ENCODE data around the gene TMEM97.

DNA sequence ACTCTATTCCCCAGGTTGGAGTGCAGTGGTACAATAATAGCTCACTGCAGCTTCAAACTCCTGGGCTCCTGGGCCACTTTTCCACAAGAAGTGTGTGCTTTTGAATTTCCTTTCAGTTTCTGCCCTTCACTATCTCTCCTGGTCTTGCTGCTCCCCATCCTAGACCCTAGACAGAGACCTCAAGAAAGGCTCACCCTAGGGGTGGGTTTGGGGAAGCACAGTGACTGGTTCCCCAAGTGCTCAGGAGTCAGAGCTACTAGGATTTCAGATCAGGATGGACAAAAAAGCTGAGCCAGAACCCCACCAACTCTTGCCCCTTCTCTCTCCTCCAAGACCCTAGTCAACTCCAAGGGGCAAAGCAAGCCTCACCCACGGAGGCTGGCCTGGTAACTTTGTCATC is 47.6 kb downstream of the TMEM97 start:
- TF ChIP-seq, protein P1, sequence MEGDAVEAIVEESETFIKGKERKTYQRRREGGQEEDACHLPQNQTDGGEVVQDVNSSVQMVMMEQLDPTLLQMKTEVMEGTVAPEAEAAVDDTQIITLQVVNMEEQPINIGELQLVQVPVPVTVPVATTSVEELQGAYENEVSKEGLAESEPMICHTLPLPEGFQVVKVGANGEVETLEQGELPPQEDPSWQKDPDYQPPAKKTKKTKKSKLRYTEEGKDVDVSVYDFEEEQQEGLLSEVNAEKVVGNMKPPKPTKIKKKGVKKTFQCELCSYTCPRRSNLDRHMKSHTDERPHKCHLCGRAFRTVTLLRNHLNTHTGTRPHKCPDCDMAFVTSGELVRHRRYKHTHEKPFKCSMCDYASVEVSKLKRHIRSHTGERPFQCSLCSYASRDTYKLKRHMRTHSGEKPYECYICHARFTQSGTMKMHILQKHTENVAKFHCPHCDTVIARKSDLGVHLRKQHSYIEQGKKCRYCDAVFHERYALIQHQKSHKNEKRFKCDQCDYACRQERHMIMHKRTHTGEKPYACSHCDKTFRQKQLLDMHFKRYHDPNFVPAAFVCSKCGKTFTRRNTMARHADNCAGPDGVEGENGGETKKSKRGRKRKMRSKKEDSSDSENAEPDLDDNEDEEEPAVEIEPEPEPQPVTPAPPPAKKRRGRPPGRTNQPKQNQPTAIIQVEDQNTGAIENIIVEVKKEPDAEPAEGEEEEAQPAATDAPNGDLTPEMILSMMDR (IDR thresholded peaks at IDR 0.05) = no peak
- no peak for TF ChIP-seq ZFX (IDR thresholded peaks at IDR 0.05; ENCODE audit: borderline replicate concordance)

Data from 22Rv1 (cell line).